IPS-15b (cell line): ENCODE data around the gene BTBD9.

Source experiments
- H3K27me3 ChIP-seq: one replicate; pipeline ENCODE4 v1.6.1; 2013; ENCODE audit warnings: low read length; ENCODE audit not compliant: control insufficient read depth, insufficient read depth
- H3K36me3 ChIP-seq: one replicate; pipeline ENCODE4 v1.6.1; 2013; ENCODE audit warnings: low read length; ENCODE audit not compliant: control insufficient read depth, insufficient read depth
- H3K4me1 ChIP-seq: one replicate; pipeline ENCODE4 v1.6.1; 2013; ENCODE audit warnings: mild to moderate bottlenecking, low read length; ENCODE audit not compliant: control insufficient read depth, insufficient read depth
- H3K4me3 ChIP-seq: one replicate; pipeline ENCODE4 v1.5.1; 2013; ENCODE audit warnings: low read depth, low read length
- H3K9ac ChIP-seq: one replicate; pipeline ENCODE4 v1.6.1; 2013; ENCODE audit warnings: low read depth, mild to moderate bottlenecking, low read length
- H3K9me3 ChIP-seq: one replicate; pipeline ENCODE4 v1.6.1; 2013; ENCODE audit warnings: mild to moderate bottlenecking, low read length; ENCODE audit not compliant: control insufficient read depth, insufficient read depth

Gene BTBD9

DNA sequence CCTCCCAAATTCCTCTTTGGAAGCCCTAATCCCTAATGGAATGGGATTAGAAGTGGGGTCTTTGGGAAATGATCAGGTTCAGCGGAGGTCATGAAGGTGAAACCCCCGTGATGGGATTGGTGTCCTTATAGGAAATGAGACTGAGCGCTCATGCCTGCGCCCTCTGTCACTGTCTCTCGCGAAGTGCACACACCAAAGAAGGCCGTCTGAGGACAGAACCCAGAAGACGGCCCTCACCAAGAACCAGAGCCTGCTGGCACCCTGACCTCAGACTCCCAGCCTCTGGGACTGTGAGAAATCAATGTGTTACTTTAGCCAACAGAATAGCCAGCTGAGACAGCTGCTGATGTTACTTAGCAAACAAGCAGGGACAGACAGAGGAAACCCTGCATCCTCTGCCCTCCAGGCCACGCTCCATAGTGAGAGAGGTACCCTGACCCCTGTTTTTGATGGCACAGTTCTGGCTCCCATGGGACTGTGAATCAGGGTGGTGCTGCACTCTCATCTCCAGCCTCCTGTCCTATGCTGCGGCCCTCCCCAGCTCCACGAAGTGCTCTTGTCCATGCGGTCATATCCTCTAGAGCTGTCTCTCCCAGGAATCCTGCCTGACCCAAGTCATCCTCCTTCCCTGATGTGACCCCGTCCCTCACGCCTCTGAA lies 450.9 kb downstream of the BTBD9 start:
- H3K27me3 ChIP-seq, result no peaks in the 10 kb centered on the region
- peaks cover 19% of the 10 kb centered on the region for H3K4me1 ChIP-seq
- no peak overlapping the region for H3K4me3 ChIP-seq
- H3K9me3 ChIP-seq, result no peaks in the 10 kb centered on the region
- no peak overlapping the region for H3K9ac ChIP-seq
- no peaks in the 10 kb centered on the region for H3K36me3 ChIP-seq

DNA sequence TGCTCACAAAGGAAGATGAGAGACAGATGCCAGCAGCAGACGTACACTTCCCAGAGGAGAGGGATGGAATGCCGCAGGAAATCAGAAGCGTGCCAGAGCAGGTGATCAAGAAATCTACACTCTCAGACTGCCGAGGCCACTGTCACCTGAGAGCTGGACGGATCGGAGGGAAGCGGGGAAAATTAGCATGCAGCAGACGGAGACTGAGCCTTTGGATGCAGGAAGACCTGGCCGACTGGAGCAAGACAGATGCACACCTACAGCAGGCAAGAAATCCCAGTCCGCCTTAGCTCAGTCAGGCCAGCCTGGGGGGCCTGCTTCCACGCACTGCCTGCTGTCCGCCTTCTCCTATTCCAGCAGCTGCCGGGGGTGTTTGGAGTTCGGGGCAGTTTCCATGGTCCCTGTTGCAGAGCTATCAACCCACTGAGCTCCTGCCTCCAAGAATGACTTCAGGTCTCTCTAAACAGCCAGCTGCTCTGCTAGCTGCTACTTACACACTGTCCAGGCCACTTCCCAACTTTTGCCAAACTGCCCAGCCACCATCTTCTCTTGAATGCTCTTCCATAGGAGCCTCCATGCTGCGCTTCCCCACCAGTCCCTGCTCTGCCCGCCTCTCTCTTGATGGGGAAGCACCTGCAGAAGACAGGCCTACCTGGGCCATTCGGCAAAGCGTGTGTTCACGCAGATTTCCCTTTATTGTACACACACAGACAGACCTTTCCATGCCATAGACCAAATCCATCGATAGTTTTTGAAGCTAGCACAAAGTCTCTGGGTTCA lies 451.7 kb downstream of the BTBD9 start:
- Histone ChIP-seq H3K4me1 (peaks cover 12% of the 10 kb centered on the region), H3K27me3 (no peaks in the 10 kb centered on the region), H3K36me3 (no peaks in the 10 kb centered on the region), H3K9me3 (no peaks in the 10 kb centered on the region), H3K9ac (no peak overlapping the region), H3K4me3 (no peak overlapping the region)

DNA sequence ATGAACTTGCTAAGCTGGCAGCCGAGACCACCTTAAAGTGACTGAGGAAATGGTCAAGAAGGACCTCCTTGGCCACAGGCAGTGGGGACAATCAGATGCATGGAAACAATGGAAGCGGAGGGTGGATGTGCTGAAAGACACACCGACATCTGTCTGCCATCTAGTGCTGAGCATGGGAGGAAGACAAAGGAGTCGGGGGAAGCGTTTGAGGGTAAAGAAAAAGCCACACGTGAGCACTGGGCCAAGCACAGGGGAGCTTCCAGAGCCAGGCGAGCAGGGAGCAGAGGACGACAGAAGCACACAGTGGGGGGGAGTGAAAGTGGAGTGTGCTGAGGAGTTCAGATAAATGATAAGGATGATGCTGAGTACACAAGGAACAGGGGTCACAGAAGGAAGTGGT lies 452.4 kb downstream of the BTBD9 start:
- Histone ChIP-seq H3K36me3 (no peaks in the 10 kb centered on the region), H3K4me1 (peaks cover 8% of the 10 kb centered on the region), H3K27me3 (no peaks in the 10 kb centered on the region), H3K9me3 (no peaks in the 10 kb centered on the region), H3K4me3 (no peak overlapping the region), H3K9ac (no peak overlapping the region)

DNA sequence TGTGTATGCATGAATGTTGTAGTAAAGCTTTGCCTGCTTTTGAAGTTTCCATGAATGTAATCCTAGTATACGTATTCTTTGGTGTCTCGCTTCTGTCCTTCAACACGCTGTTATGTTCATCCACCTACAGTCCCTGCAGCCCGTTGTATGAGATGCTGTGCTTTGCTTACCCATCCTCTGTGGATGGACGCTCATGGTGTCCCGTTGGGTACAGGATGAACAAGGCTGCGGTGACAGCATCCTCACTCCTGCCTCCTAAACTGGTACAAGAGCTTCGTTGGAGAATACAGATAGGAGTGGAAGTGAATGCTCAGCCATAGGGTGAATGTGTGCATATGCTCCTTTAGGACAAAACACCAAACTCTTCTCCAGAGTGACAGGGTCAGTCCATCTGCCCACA lies 454.0 kb downstream of the BTBD9 start:
- Histone ChIP-seq H3K9ac (no peak overlapping the region), H3K4me1 (peaks cover 3% of the 10 kb centered on the region), H3K27me3 (no peaks in the 10 kb centered on the region), H3K36me3 (no peaks in the 10 kb centered on the region), H3K9me3 (no peaks in the 10 kb centered on the region), H3K4me3 (no peak overlapping the region)

DNA sequence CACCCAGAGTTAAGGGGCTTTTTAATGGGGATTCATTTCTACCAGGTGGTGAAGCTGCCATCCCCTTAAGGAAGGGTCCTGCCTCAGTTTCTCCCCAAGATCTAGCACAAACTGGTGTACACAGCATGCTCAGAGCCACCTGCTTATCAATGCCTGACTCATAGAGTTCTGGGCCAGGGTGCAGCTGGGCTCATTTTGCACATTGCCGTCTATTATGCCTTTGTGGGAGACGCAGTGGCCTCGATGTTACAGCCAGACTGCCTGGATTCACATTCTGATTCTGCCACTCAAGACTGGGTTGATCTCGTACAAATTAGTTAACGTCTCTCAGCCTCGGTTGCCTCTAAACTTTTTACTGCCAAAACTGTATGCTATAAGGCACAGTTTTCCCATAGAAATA lies 454.5 kb downstream of the BTBD9 start:
- Histone ChIP-seq H3K9me3 (no peaks in the 10 kb centered on the region), H3K36me3 (no peaks in the 10 kb centered on the region), H3K4me3 (no peak overlapping the region), H3K9ac (no peak overlapping the region), H3K27me3 (no peaks in the 10 kb centered on the region), H3K4me1 (peaks cover 3% of the 10 kb centered on the region)

DNA sequence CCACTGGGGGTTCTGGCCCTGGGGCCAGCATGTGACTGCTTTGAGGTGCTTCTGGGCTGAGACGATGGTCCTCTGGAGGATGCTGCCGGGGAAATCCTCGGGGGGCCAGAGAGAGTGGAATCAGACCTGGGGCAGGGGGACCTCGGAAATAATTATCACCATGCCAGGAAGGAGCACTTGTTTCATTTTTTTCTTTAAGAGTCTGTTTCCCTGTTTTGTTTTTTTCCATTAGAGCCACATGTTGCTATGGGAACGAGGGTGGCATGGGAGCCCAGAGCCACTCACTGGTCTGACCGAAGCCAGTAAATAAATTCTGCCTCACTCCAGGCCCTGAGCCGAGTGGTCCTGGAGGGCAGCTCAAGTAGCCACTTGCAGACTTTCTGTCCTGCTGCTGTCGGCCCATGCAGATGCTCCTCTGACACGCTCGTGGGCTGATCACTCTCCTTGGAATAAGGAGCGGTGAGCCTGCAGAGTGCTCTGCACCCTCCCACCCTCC lies 455.1 kb downstream of the BTBD9 start:
- Histone ChIP-seq H3K9me3 (no peaks in the 10 kb centered on the region), H3K36me3 (no peaks in the 10 kb centered on the region), H3K27me3 (no peaks in the 10 kb centered on the region), H3K9ac (no peak overlapping the region), H3K4me3 (no peak overlapping the region), H3K4me1 (peaks cover 3% of the 10 kb centered on the region)

DNA sequence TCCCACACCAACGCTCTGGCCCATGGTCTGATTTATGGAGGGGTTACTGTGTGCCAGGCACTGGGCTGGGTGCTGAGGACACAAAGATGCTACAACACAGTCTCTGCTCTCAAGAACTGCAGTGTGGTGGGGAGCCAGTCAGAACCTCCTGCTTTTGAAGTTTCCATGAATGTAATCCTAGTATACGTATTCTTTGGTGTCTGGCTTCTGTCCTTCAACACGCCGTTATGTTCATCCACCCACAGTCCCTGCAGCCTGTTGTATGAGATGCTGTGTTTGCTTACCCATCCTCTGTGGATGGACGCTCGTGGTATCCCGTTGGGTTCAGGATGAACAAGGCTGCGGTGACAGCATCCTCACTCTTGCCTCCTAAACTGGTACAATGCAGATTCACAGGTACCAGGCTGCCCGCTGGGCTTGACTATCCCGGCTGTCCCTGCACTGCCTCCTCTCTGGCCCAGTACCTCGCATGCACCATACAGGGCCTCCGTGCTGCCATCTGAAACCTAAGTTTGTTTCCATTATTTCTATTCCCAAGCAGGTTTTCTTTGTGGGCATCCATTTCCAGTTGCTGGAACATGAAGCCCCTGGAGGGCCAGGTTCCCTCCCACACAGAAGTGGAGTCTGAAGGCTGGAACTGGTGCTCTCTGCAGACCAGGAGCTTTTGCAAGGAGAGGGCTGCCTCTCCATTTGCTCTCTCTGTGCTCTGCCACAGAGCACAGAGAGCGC lies 455.7 kb downstream of the BTBD9 start:
- Histone ChIP-seq H3K9ac (no peak overlapping the region), H3K36me3 (no peaks in the 10 kb centered on the region), H3K27me3 (no peaks in the 10 kb centered on the region)

DNA sequence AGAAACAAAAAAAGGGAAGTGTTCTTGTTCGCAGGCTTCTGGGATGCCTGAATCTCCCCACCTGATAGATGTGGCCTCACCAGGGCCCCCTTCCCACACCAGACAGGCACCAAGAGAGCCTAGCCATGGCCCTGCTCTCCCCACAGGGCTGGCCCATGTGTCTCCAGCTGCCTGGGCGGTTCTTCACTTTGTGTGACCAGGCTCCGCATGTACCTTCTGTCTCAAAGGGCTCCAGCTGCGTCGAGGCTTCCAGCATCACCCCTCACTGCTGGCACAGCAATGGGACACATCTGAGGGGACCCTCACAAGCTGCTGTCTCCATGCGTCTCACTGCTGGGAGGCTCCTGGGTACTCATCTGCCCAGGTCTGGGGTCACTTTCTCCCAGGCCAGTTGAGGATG lies 457.3 kb downstream of the BTBD9 start:
- Histone ChIP-seq H3K36me3 (no peaks in the 10 kb centered on the region), H3K4me3 (no peak overlapping the region), H3K9me3 (no peaks in the 10 kb centered on the region), H3K9ac (no peak overlapping the region), H3K4me1 (peaks cover 3% of the 10 kb centered on the region), H3K27me3 (no peaks in the 10 kb centered on the region)

More for the DNA sequence above, 455.7 kb downstream of the BTBD9 start:
- Histone ChIP-seq H3K4me3 (no peak overlapping the region), H3K4me1 (peaks cover 3% of the 10 kb centered on the region), H3K9me3 (no peaks in the 10 kb centered on the region)

DNA sequence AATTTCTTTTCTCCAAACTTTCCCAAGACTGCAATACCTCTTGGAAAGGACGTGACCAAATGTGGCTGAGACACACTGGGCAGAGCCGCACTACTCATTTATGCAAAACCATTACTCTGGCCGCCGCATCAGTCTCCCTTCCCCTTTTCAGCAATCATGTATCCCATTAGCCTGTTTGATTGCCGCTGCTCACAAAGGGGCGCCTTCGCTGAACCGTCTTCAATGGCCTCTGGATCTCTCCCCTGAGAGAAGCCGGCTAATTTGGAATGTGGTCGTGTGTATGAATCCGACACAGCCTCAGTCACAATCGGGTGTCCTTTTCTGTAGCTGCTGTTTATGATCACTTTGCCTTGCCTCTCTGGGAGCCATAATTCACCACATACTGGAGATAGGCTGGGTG lies 459.1 kb downstream of the BTBD9 start:
- no peaks in the 10 kb centered on the region for H3K27me3 ChIP-seq
- H3K4me1 ChIP-seq, result no peaks in the 10 kb centered on the region
- no peaks in the 10 kb centered on the region for H3K36me3 ChIP-seq
- H3K9ac ChIP-seq, result no peak overlapping the region
- H3K9me3 ChIP-seq, result no peaks in the 10 kb centered on the region
- no peak overlapping the region for H3K4me3 ChIP-seq

DNA sequence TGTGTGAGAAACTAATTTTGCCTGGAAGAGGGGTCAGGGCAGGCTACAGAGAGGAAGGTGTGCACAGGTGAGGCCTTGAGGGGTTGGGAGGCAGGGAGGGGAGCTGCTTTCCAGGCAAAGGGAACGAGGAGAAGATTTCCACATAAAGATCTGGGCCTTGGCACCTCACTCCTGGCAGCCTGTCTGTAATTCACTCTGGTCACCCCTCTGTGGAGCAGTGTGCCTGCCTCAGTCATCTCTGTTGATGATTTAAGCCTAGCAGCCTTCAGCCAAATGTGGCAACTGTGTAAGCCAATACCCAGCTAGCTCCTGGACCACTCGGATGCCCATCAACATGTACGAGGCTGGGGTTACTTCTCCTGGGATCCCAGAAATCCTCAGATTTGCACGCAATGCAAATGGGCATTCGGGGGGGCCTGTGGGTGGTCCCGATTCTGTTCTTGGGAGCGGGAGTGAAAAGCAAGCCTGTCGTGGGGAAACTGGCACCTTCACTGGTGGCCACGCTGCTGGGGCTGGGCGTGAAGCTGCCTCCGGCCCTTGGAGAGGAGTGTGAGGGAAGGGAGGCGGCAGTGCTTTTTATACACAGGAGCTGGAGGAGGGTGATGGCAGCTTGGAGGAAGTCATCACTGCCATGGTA lies 459.8 kb downstream of the BTBD9 start:
- no peaks in the 10 kb centered on the region for H3K36me3 ChIP-seq
- H3K4me1 ChIP-seq, result no peaks in the 10 kb centered on the region
- no peaks in the 10 kb centered on the region for H3K9me3 ChIP-seq
- no peak overlapping the region for H3K9ac ChIP-seq
- no peak overlapping the region for H3K4me3 ChIP-seq
- H3K27me3 ChIP-seq, result no peaks in the 10 kb centered on the region

DNA sequence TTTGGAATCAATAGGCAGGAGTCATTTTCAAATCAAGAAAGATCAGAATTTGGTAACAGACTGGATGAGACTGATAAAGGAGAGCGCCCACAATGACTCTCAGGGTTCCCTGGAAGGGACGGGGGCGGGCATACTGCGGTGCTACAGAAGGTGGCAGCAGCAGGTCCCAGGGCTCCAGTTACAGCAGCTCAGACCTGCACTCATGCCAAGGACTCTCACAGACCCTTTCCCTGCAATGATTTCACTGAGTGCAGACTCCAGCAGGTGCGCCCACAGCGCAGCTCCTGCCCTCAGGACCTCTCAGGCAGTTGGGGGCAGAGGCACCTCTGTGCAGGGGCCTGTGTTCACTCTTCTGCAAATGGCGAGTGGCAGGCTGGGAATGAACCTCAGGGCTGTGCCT lies 460.4 kb downstream of the BTBD9 start:
- Histone ChIP-seq H3K4me3 (no peak overlapping the region), H3K27me3 (no peaks in the 10 kb centered on the region), H3K36me3 (no peaks in the 10 kb centered on the region), H3K4me1 (no peaks in the 10 kb centered on the region), H3K9ac (no peak overlapping the region), H3K9me3 (no peaks in the 10 kb centered on the region)
